ENCODE results near the gene TRMT2B.
"Not testable (repeated sequence)": the region's sequence is repeated elsewhere in the genome, so short reads cannot be mapped to it uniquely, and the experiment has no call there.

Gene TRMT2B

DNA sequence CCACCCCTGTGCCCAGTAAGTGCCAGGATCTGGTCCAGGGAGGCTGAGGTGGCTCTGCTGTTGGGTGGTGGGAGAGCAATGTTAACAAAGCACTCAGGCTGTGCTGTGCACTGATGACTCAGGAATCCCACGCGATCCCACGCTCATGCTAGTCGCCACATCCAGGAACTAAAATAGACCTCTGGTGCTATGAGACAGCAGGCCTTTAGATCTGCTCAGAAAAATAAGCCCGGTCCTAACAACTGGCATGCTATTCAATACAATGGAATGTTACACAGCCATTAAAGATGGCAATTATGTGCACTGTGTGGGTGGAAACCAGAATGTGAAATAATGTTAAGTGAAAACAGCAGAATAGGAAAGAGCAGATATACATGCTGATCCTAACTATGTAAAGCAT is 56.4 kb downstream of the TRMT2B start:
- DNase-seq, result no peak

DNA sequence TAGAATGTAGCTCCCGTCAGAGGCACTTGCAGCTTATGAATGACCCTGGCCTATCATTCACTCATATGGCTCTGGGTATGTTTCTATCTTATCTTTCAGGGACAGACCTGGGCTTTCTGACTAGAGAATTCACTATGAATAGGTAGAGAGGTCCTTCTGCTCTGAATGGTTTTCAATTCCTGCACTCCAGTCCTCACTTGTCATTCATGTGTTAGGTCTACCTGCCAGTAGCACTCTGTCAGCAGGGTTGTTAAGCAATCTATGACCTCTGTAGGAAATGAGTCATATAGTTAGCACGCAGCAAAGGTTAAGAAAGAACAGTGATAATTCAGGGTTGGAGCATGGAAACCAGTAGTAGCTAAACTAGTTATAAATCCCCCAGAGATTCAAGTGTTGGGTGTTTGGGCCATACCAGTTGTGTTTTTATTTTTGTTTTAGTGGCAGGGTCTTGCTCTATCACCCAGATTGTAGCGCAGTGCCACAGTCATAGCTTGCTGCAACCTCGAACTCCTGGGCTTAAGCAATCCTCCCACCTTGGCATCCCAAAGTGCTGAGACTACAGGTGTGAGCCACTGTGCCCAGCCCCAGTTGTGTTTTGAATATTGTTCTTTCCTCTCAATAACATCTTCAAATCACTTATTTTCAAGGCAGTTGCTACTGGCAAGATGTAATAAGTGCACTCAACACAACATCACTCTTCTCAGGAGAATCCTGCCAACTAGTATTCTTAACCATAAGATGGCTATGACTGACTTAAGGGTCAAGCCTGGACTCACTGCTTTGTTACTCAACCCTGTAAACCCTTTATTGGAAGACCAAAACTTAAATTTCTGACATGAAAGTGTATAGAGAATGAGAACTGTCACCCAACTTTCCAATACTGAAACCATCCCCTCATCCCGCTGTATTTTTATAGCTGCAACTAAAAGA is 57.3 kb downstream of the TRMT2B start:
- no peak for DNase-seq

DNA sequence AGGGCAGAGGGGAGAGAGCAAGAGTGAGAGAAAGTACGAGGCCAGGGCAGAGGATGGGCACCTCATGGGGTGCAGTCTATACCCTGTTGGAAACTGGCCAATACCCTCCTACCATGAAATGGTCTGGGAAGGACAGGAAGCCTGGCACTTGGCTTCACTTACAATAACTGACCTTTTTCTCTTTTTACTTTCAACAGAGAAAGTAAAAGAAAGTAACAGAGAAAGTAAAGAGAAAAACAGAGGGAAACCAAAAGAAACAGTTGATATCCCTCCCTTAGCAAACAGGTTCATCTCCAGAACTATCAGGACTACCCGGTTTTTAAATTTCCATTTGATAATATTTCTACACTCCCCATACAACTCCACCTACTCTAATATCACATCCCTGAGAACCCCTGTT is 61.8 kb downstream of the TRMT2B start:
- DNase-seq, result peak; percentile 0

DNA sequence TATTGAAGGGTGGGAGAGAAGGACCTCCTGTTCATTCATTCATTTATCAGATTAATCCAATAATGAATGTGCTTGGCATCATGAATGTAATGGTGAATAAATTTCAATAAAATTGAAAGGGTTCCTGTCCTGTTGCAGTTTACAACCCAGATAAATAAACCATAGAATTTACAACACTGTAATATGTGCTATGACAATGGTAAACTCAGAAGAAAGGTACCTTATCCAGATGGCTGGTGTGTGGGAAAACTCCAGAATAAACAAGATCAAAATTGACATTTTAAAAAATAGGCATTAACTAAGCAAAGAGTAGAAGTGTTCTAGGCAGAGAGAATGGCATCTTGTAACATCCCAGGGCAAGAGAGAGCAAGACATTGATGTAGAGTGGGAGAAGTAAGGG is 67.1 kb downstream of the TRMT2B start:
- DNase-seq, result no peak

DNA sequence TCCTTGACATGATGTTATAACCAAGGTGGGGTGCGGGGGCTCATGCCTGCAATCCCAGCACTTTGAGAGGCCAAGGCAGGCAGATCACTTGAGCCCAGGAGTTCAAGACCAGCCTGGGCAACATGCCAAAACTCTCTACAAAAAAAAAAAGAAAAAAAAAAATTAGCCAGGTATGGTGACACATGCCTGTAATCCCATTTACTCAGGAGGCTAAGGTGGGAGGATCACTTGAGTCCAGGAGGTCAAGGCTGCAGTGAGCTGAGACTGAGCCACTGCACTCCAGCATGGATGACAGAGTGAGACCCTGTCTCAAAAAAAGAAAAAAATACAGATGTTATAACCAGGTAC is 70.4 kb downstream of the TRMT2B start:
- DNase-seq, result not testable (repeated sequence)

DNA sequence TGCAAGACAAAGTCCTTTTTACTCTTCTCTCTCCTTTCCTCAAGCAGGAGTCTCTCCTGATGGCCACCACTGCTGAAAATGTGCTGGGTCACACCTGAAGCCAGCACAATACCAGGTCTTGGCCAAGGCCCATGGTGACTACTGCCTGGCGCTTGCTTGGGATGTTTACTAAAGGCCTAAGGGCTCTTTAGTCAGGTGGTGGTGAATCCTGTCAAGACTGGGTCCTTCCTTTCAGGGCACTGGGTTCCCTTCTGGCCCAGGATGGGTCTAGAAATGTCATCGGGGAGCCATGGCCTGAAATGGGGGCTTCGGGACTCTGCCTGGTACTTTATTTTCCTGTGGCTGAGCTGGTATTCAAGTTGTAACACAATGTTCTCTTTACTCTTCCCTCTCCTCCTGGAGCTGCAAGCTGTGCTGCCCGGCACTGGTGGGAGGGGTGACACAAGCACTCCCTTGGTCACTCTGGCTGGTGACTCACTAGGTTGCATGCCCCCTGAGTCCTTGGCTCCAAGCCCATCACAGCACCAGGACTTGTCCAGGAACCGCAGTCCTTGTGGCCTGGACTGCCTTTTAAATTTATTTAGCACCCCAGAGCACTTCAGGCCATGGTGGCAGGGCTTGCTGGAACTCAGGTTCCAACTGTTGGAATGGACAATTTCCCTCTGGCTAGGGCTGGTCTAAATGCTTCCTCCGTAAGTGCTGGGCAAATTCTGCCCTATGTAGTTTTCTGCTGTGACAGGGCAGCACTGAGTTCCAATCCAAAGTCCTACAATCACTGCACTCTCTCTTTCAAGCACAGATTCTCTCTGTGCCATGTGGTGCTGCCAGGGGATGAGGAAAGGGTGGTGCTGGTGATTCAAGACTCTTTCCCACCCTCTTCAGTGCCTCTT is 71.1 kb downstream of the TRMT2B start:
- no peak for DNase-seq

DNA sequence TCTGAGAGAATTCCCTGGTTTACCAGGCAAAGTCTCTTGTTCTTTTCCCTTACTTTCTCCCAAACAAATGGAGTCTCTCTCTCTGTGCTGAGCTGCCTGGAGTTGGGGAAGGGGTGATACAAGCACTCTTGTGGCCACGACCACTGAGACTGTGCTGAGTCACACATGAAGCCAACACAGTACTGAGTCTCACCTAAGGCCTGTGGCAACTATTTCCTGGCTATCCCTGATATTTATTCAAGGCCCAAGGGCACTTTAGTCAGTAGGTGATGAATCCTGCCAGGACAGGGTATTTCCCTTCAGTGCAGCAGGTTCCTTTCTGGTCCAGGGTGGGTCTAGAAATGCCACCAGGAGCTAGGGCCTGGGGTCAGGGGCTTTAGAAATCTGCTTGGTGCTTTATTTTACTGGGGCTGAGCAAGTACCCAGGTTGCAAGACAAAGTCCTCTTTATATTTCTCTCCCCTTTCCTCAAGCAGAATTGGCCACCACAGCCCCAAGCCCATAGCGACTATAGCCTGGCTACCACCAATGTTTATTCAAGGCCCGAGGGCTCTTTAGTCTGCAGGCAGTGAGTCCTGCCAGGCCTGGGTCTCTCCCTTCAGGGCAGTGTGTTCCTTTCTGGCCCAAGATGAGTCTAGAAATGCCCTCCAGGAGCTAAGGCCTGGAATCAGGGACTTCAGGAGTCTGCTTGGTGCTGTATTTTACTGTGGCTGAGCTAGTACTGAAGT is 71.9 kb downstream of the TRMT2B start:
- DNase-seq, result no peak

DNA sequence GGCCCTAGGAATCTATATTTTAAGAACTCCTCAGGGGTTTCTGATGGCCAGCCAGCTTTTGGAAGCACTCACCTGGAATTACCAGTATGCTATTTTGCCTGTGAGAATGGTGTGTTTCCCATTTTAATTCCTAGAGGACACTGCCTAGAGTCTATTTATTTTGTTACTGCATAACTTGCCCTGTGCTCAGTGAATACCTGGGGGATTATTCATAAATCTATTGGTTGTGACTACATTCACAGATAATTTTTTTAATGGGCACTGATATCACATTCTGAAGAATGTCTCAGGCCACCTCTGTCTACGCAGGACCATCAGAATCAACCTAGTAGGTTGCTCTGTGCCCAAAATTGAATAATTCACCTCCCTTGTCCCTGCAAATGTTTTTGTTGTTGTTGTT is 75.7 kb downstream of the TRMT2B start:
- DNase-seq, result no peak

DNA sequence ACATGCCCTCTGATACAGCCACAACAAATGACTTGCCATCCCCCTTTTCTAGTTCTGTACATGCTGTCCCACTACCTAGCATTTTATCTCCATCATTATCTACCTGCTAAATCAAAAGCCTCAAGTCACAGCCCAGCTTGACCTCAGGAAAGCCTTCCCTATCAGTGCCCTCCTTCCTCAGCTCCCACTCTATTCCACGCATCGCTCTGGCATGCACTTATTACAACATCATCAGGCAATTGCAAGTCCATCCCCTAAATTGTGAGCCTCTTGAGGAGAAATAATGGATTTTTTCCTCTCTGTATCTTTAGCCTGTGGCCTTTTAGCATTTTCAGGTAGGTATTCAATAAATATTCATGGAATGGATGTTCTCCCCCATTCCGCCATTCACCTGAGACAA is 76.7 kb downstream of the TRMT2B start:
- DNase-seq, result no peak

DNA sequence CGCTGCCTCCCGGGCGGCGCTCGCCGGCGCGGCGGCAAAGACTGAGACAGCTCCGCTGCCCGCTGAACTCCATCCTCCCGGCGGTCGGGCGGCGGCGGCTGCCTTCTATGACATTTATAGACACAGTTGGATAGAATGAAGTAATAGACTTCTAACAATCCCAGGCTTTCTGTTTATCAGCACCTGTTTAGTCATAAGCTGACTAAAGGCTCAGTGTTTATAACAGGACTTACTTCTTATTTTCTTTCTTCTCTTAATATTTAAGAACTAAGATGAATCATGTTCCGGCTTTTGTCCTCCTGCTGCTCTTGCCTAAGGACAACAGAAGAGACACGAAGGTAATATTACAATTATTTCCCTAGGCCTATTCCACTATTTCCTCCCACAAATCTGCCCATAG is 78.5 kb downstream of the TRMT2B start:
- no peak for DNase-seq

DNA sequence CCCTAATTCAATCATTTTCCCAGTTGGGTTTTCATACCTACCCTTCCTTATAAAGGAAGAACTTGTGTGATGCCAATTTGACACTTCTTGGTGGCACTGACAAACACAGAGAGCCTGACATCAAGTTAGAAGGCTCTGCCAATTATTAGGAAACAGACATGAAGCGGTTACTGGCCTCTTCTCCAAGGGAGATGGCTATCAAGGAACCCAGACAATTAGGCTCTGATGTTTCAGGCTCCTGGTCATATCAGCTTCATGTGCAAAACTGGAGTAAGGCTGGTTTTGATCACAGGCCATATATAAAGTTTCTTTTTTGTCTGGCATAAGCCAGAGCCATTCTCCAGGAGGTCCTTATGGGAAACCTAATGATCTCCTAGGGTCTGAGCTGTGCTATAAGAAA is 82.0 kb downstream of the TRMT2B start:
- no peak for DNase-seq

DNA sequence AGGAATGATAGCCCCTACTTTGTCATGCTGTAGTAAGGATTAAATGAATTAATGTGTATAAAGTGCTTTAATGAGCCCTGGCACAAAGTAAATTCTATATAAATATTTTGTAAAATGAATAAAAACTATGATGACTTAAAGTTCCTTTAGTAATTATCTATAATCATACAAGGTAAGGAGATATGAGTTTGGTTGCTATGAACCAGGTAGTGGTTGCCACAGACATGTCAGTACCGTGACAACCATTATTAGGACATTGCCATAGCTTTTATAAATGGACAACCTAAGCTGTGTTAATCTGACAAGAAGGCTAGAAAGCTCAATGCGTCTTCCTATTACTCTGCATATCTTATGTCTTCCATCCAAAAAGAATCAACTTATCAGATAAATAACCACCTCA is 82.5 kb downstream of the TRMT2B start, which contains the start of gene ARL13A:
Gene ARL13A, plus strand, starts transcription at position 301 of the 400 bp plus-strand sequence. CDS start 3,982 bp downstream, outside the sequence.
- DNase-seq, result no peak

DNA sequence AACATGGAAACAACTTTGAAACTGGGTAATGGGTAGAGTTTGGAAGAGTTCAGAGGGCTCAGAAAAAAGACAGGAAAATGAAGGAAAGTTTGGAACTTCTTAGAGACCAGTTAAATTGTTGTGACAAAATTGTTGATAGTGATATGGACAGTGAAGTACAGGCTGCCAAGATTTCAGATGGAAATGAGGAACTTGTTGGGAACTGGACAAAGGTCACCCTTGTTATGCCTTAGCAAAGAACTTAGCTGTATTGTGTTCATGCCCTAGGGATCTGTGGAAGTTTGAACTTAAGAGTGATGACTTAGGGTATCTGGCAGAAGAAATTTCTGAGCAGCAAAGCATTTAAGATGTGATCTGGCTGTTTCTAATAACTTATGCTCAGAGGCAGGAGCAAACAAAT is 87.5 kb downstream of the TRMT2B start:
- DNase-seq, result no peak

DNA sequence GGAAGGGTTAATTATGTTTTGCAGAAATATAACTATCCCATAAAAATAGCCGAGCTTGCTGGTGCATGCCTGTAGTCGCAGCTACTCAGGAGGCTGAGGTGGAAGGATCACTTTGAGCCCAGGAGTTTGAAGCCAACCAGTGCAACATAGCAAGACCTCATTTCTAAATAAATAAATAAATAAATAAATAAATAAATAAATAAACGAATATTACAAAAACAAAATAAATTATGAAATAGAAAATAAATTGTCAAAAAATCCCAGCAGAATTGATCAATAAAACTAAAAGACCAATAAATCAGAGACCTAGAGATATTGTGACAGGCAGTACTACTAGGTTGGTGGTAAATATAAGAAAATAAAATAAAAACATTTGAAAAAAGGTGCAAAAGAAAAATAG is 89.1 kb downstream of the TRMT2B start:
- DNase-seq, result no peak
